RKO (cell line): ENCODE data around the gene NPY1R.

ENCODE experiments used
- DNase-seq: peaks from one replicate; pipeline ENCODE4 v3.0.0-alpha.2; 2016; ENCODE audit warnings: low spot score

The NPY1R gene

GRCh38 chr4:163279713-163280112 lies 52.7 kb downstream of the NPY1R start:
- DNase-seq = no peak

- no peak for DNase-seq
These were observed 57.5 kb downstream of the NPY1R start for GRCh38 chr4:163274861-163275260.
